NCI-H1436 (cell line): ENCODE data around the gene CD164.
"Not testable (repeated sequence)": the region's sequence is repeated elsewhere in the genome, so short reads cannot be mapped to it uniquely, and the experiment has no call there.

Experiments used
- DNase-seq: peaks from one replicate; lab custom pipeline; 2025; lab: John Stamatoyannopoulos, UW

CD164 gene

GRCh38 chr6:109374326-109374892 is 7.9 kb downstream of the CD164 start:
- no peak for DNase-seq

- DNase-seq = no peak
Measured at GRCh38 chr6:109373762-109374161, 8.5 kb downstream of the CD164 start.

- DNase-seq = no peak
Measured at GRCh38 chr6:109373331-109373730, 8.9 kb downstream of the CD164 start.

- no peak for DNase-seq
Measured at GRCh38 chr6:109372130-109372529, 10.1 kb downstream of the CD164 start.

GRCh38 chr6:109370792-109371191 is 11.5 kb downstream of the CD164 start:
- no peak for DNase-seq

GRCh38 chr6:109370336-109370735 is 11.9 kb downstream of the CD164 start:
- DNase-seq = no peak

- no peak for DNase-seq
Measured at GRCh38 chr6:109369728-109370127, 12.5 kb downstream of the CD164 start.

- DNase-seq = not testable (repeated sequence)
Measured at GRCh38 chr6:109364382-109365078, 17.7 kb downstream of the CD164 start.

GRCh38 chr6:109363753-109364152 is 18.5 kb downstream of the CD164 start:
- DNase-seq = no peak

- no peak for DNase-seq
Measured at GRCh38 chr6:109362102-109362884, 20.0 kb downstream of the CD164 start.

- DNase-seq = no peak
Measured at GRCh38 chr6:109360791-109361190, 21.5 kb downstream of the CD164 start.

GRCh38 chr6:109360281-109360680 is 22.0 kb downstream of the CD164 start:
- no peak for DNase-seq

GRCh38 chr6:109359248-109359647 is 23.0 kb downstream of the CD164 start:
- DNase-seq = no peak

GRCh38 chr6:109358204-109358603 is 24.1 kb downstream of the CD164 start:
- DNase-seq = no peak

GRCh38 chr6:109356237-109356636 is 26.0 kb downstream of the CD164 start:
- no peak for DNase-seq

GRCh38 chr6:109351231-109352130 is 30.8 kb downstream of the CD164 start:
- no peak for DNase-seq

- peak; percentile 58 for DNase-seq
Measured at GRCh38 chr6:109349419-109349987, 32.8 kb downstream of the CD164 start.

GRCh38 chr6:109348226-109348625 is 34.0 kb downstream of the CD164 start:
- DNase-seq = no peak

GRCh38 chr6:109347779-109348178 is 34.5 kb downstream of the CD164 start:
- no peak for DNase-seq

- DNase-seq = no peak
Measured at GRCh38 chr6:109345986-109346385, 36.3 kb downstream of the CD164 start.

- no peak for DNase-seq
Measured at GRCh38 chr6:109344226-109344625, 38.0 kb downstream of the CD164 start.

- DNase-seq = no peak
Measured at GRCh38 chr6:109343518-109343917, 38.7 kb downstream of the CD164 start.
